ENCODE data around the gene DHRS9. TPM values are rescaled to one million over a fixed set of nuclear protein-coding genes. Genes with fewer than 3 reads are reported as not detected.
A peak's percentile ranks its signal among the peaks of the same experiment; 100 is the strongest.

Gene DHRS9
- total and polyA plus RNA-seq, 9 of the 15 experiments (the other 6 are each of a cell fraction or from before 2014, with no cell fraction given), result 0.27 to 1.7 (median 0.69) TPM

DNA sequence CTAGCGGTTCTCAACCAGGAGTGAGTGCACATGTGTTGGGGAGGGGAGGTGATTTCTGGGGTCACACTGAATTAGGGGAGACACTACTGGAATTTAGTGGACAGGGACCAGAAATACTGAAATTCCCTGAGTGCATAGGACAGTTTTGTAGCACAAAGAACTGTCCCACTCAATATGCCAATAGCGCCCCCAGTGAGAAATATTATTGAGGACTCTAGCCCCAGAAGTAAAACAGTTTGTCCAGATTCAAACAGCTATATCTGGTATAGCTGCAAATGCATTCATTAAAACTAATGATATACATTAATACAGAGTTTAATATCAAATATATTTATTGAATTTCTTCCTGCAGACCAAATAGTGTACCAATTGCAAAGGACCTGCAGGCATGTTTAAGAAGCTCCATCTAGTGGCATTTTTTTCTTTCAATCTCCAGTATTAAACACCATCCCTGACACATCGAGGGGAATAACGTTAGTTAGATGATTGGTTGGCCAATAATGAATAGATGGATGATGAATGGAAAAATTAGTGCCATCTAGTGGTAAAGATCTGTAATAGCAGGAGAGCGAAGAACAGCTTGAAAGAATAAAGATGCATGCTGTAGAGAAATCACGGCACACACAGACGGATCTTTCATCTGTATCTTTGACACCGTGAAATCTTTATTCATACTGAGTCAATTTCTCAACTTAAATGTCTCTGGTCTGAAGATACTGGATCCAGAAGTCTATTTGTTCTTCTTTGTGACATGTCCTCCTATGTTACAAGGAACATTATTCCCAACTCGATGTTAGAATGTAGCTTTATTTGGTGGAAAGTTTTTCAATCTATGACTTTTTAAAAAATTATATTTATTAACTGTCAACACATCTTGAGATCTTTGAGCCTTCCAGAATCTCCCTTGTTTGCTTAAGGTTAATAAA lies 62.5 kb downstream of the DHRS9 start:
- intact Hi-C loops (cut with micrococcal nuclease) (loop anchor here (2.0 to 10.0 kb wide), 4 partner anchors 90 to 787 kb away; no protein-coding TSS in a partner anchor), in situ Hi-C loops (cut with MboI) (no loop called here)
- WGBS (ENCODE audit: insufficient coverage, low coverage, missing lambda C conversion rate), result 28% methylated on average over 9 of the region's 9 CpGs
- no peak overlapping the region for H3K9ac ChIP-seq (ENCODE audit: insufficient read depth in 1 of 2, low read depth in 2 of 2, low read length in 2 of 2)
- peaks cover 13 to 41% of the 10 kb centered on the region in 2 experiments for H3K4me1 ChIP-seq (replicated peaks in 1 of 2; ENCODE audit: control insufficient read depth in 2 of 2, insufficient read depth in 2 of 2, low read length in 2 of 2)
- H4K20me1 ChIP-seq (replicated peaks; ENCODE audit: control insufficient read depth, insufficient read depth, low read length), result no peaks in the 10 kb centered on the region
- CTCF ChIA-PET (ENCODE audit: low intra/inter-chr PET ratio), result interaction anchor here (0.6 to 1.2 kb wide), 6 partner anchors 10 to 261 kb away, joined by 3 to 4 read pairs (median 4); no protein-coding TSS in a partner anchor
- no peaks in the 10 kb centered on the region for H3K9me1 ChIP-seq (ENCODE audit: control insufficient read depth, insufficient read depth, low read length)
- ATAC-seq (peak; percentile 14; the same call in 2 of the 3 replicates), DNase-seq (ENCODE audit: extremely low read depth in 1 of 4, low spot score in 3 of 4) (peak; percentile 58 to 76 (median 70)), FAIRE-seq (peak; percentile 26)
- H3K9me3 ChIP-seq (replicated peaks; ENCODE audit: control insufficient read depth, insufficient read depth, low read depth, low read length), result no peaks in the 10 kb centered on the region
- 0 out of 2 replicates have a peak overlapping the region, but pooled peaks have one; percentile 16 for H2AFZ ChIP-seq (ENCODE audit: low read depth, low read length)
- no peak overlapping the region for H3K4me3 ChIP-seq
- no peak overlapping the region for H3K4me2 ChIP-seq (ENCODE audit: insufficient read depth, low read length)
- no peak overlapping the region for H3K27ac ChIP-seq (ENCODE audit: extremely low read depth, low read depth, low read length)
- no peaks in the 10 kb centered on the region for H3K27me3 ChIP-seq (ENCODE audit: control insufficient read depth in 2 of 2, insufficient read depth in 2 of 2, low read length in 2 of 2)
- no peaks in the 10 kb centered on the region for H3K79me2 ChIP-seq (ENCODE audit: control insufficient read depth, insufficient read depth, low read length)
- BruUV-seq (replicated peaks), result no TSS peak
- no peaks in the 10 kb centered on the region for H3K36me3 ChIP-seq (ENCODE audit: control insufficient read depth, insufficient read depth, low read length)
- POLR2A ChIA-PET, result interaction anchor here (0.6 to 1.4 kb wide), 3 partner anchors 22 to 523 kb away, joined by 3 to 5 read pairs (median 4); no protein-coding TSS in a partner anchor
- no peak for TF ChIP-seq FIP1L1 (IDR thresholded peaks at IDR 0.05; ENCODE audit: low read depth, low read length, poor library complexity, severe bottlenecking)
- TF ChIP-seq RAD21 (CRISPR knock-in tag; conservative IDR thresholded peaks at IDR 0.05 in 1 of 2, IDR thresholded peaks at IDR 0.05 in 1 of 2), result peak; percentile 59 to 66
- TF ChIP-seq PRMT5 (CRISPR knock-in tag; IDR thresholded peaks at IDR 0.05), result no peak
- TF ChIP-seq ZNF133 (CRISPR knock-in tag; IDR thresholded peaks at IDR 0.05), result no peak
- TF ChIP-seq NFIX (CRISPR knock-in tag; IDR thresholded peaks at IDR 0.05; ENCODE audit: low read depth), result no peak
- no peak for TF ChIP-seq ZNF696 (CRISPR knock-in tag; conservative IDR thresholded peaks at IDR 0.05)
- TF ChIP-seq, protein P1, sequence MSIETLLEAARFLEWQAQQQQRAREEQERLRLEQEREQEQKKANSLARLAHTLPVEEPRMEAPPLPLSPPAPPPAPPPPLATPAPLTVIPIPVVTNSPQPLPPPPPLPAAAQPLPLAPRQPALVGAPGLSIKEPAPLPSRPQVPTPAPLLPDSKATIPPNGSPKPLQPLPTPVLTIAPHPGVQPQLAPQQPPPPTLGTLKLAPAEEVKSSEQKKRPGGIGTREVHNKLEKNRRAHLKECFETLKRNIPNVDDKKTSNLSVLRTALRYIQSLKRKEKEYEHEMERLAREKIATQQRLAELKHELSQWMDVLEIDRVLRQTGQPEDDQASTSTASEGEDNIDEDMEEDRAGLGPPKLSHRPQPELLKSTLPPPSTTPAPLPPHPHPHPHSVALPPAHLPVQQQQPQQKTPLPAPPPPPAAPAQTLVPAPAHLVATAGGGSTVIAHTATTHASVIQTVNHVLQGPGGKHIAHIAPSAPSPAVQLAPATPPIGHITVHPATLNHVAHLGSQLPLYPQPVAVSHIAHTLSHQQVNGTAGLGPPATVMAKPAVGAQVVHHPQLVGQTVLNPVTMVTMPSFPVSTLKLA (conservative IDR thresholded peaks at IDR 0.05), result no peak
- TF ChIP-seq KLF16 (IDR thresholded peaks at IDR 0.05), result 0 out of 2 replicates have a peak, but pooled peaks have one; percentile 7
- TF ChIP-seq ARNT (IDR thresholded peaks at IDR 0.05), result 0 out of 4 replicates have a peak, but pooled peaks of 1 of the 2 experiments have one; percentile 19
- TF ChIP-seq NFRKB (IDR thresholded peaks at IDR 0.05; ENCODE audit: low read depth), result no peak
- TF ChIP-seq, protein P2, sequence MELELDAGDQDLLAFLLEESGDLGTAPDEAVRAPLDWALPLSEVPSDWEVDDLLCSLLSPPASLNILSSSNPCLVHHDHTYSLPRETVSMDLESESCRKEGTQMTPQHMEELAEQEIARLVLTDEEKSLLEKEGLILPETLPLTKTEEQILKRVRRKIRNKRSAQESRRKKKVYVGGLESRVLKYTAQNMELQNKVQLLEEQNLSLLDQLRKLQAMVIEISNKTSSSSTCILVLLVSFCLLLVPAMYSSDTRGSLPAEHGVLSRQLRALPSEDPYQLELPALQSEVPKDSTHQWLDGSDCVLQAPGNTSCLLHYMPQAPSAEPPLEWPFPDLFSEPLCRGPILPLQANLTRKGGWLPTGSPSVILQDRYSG (tag; conservative IDR thresholded peaks at IDR 0.05; ENCODE audit: low read depth), result no peak
- TF ChIP-seq, protein P3, sequence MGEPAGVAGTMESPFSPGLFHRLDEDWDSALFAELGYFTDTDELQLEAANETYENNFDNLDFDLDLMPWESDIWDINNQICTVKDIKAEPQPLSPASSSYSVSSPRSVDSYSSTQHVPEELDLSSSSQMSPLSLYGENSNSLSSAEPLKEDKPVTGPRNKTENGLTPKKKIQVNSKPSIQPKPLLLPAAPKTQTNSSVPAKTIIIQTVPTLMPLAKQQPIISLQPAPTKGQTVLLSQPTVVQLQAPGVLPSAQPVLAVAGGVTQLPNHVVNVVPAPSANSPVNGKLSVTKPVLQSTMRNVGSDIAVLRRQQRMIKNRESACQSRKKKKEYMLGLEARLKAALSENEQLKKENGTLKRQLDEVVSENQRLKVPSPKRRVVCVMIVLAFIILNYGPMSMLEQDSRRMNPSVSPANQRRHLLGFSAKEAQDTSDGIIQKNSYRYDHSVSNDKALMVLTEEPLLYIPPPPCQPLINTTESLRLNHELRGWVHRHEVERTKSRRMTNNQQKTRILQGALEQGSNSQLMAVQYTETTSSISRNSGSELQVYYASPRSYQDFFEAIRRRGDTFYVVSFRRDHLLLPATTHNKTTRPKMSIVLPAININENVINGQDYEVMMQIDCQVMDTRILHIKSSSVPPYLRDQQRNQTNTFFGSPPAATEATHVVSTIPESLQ (CRISPR knock-in tag; IDR thresholded peaks at IDR 0.05), result no peak
- TF ChIP-seq HOXB6 (CRISPR knock-in tag; IDR thresholded peaks at IDR 0.05; ENCODE audit: borderline replicate concordance), result no peak
- TF ChIP-seq CREM (IDR thresholded peaks at IDR 0.05; ENCODE audit: low read depth), result no peak
- no peak for TF ChIP-seq PHB2 (IDR thresholded peaks at IDR 0.05; ENCODE audit: low read depth)
- no peak for TF ChIP-seq FOXK2 (conservative IDR thresholded peaks at IDR 0.05 in 1 of 2, IDR thresholded peaks at IDR 0.05 in 1 of 2; ENCODE audit: low read depth in 2 of 2)
- TF ChIP-seq EP300 (IDR thresholded peaks at IDR 0.05; ENCODE audit: low read length), result no peak
